Hepatocyte (in vitro differentiated cells): Measurements from ENCODE around the gene CARD9. TPM values are rescaled to one million over a fixed set of nuclear protein-coding genes. Genes with fewer than 3 reads are reported as not detected.

ENCODE experiments used
- DNase-seq: peaks from one replicate; pipeline ENCODE4 v3.0.0-alpha.2; 2016; ENCODE audit warnings: low spot score
- H2AFZ ChIP-seq: fragments of 200-600 bp; sonication (generic); 2 replicates; pipeline ENCODE4 v1.6.0; 2016; ENCODE audit warnings: antibody characterized with exemption, mild to moderate bottlenecking
- H3K27ac ChIP-seq: fragments of 200-600 bp; sonication (generic); 2 replicates; pipeline ENCODE4 v1.5.1; 2016; ENCODE audit warnings: mild to moderate bottlenecking
- H3K27me3 ChIP-seq: fragments of 200-600 bp; sonication (generic); 2 replicates; pipeline ENCODE4 v1.6.1; 2016
- H3K36me3 ChIP-seq: fragments of 200-600 bp; sonication (generic); replicated peaks from 2 replicates; pipeline ENCODE4 v1.5.1; 2016; ENCODE audit warnings: low read depth; ENCODE audit not compliant: insufficient read depth
- H3K4me1 ChIP-seq: fragments of 200-600 bp; sonication (generic); 2 replicates; pipeline ENCODE4 v1.5.1; 2016; ENCODE audit warnings: mild to moderate bottlenecking, moderate library complexity; ENCODE audit not compliant: insufficient read depth
- H3K4me2 ChIP-seq: fragments of 200-600 bp; sonication (generic); 2 replicates; pipeline ENCODE4 v1.6.0; 2016
- H3K4me3 ChIP-seq: fragments of 200-600 bp; sonication (generic); 2 replicates; pipeline ENCODE4 v1.5.1; 2016; ENCODE audit warnings: mild to moderate bottlenecking
- H3K79me2 ChIP-seq: fragments of 200-600 bp; sonication (generic); 2 replicates; pipeline ENCODE4 v1.6.0; 2017; ENCODE audit warnings: mild to moderate bottlenecking
- H3K9me2 ChIP-seq: fragments of 200-600 bp; sonication (generic); replicated peaks from 2 replicates; pipeline ENCODE4 v1.6.0; 2017; ENCODE audit warnings: mild to moderate bottlenecking; ENCODE audit not compliant: insufficient read depth
- H3K9me3 ChIP-seq: fragments of 200-600 bp; sonication (generic); 2 replicates; pipeline ENCODE4 v1.5.1; 2016; ENCODE audit warnings: low read depth, mild to moderate bottlenecking
- H4K20me1 ChIP-seq: fragments of 200-600 bp; sonication (generic); 2 replicates; pipeline ENCODE4 v1.6.0; 2016; ENCODE audit warnings: mild to moderate bottlenecking; ENCODE audit not compliant: insufficient read depth, poor library complexity, severe bottlenecking
- EZH2 ChIP-seq: fragments of 200-600 bp; sonication (generic); IDR thresholded peaks from 2 replicates; pipeline ENCODE4 v1.6.1; 2016; ENCODE audit warnings: antibody characterized with exemption, mild to moderate bottlenecking, borderline replicate concordance
- EZH2phosphoT487 ChIP-seq: fragments of 200-600 bp; sonication (generic); IDR thresholded peaks from one replicate; pipeline ENCODE4 v1.6.1; 2018; ENCODE audit warnings: antibody characterized with exemption, mild to moderate bottlenecking, low read depth, moderate library complexity; ENCODE audit not compliant: unreplicated experiment, severe bottlenecking
- WGBS: methylation state at CpG from one replicate; pipeline ENCODE4 v1.1.6; 2016; ENCODE audit warnings: low lambda C conversion rate; ENCODE audit errors: missing lambda C conversion rate; 5-methylcytosine and 5-hydroxymethylcytosine counted together
- polyA plus RNA-seq: library from polyadenylated mRNA; unstranded; fragments of >200 nt; fragmentation: Nextera tagmentation; extraction: Ambion mirVana; gene quantifications from 2 replicates; pipeline ENCODE4 v1.2.1, GENCODE V29; 2016
- total RNA-seq: library from RNA; depleted of rRNA; stranded (reverse); fragments of >200 nt; gene quantifications from 2 replicates; pipeline ENCODE4 v1.2.3, GENCODE V29; 2014
- TF ChIP-seq, protein P1 (sequence below): fragments of 200-600 bp; sonication (generic); IDR thresholded peaks from 2 replicates; pipeline ENCODE4 v1.5.1; 2016; ENCODE audit warnings: antibody characterized with exemption, mild to moderate bottlenecking; ENCODE audit not compliant: poor library complexity

The CARD9 gene
- total and polyA plus RNA-seq, 2 experiments from 2014 or later, result 0.80 to 1.5 TPM

DNA sequence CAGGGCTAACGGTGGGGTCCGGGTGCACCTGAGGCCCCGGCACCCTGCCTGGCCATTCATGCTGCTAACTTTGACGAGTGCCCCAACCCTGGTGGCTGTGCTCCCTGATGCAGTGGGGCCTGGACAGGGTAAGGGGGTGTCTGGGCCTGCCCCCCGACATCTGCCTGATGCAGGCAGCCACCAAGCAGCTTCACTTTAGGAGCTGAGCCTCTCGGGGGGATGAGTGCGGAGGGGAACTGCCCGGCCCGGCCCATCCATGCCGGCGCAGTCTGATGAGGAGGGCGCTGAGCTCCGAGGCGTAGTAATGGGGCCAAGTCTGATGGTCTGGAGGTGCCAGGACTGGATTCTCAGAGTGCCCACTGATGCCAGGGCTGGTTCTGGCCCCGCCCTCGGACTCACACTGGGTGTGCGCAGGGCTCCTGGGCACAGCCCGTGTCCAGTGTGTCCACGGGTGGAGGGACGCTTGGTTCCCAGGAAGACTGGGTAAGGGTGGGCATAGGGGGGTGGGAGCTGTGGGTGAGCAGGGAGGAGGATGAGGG is 26.5 kb downstream of the CARD9 start:
- Histone ChIP-seq H3K9me2 (no peaks in the 10 kb centered on the region), H3K79me2 (no peaks in the 10 kb centered on the region), H3K9me3 (no peaks in the 10 kb centered on the region), H3K36me3 (no peaks in the 10 kb centered on the region), H4K20me1 (no peaks in the 10 kb centered on the region), H3K27ac (no peak overlapping the region), H3K4me1 (peaks cover 25% of the 10 kb centered on the region), H3K27me3 (no peaks in the 10 kb centered on the region), H2AFZ (no peak overlapping the region), H3K4me2 (no peak overlapping the region), H3K4me3 (no peak overlapping the region)
- 97% methylated on average over 17 of the region's 20 CpGs for WGBS
- DNase-seq, result no peak
- TF ChIP-seq, protein P1, sequence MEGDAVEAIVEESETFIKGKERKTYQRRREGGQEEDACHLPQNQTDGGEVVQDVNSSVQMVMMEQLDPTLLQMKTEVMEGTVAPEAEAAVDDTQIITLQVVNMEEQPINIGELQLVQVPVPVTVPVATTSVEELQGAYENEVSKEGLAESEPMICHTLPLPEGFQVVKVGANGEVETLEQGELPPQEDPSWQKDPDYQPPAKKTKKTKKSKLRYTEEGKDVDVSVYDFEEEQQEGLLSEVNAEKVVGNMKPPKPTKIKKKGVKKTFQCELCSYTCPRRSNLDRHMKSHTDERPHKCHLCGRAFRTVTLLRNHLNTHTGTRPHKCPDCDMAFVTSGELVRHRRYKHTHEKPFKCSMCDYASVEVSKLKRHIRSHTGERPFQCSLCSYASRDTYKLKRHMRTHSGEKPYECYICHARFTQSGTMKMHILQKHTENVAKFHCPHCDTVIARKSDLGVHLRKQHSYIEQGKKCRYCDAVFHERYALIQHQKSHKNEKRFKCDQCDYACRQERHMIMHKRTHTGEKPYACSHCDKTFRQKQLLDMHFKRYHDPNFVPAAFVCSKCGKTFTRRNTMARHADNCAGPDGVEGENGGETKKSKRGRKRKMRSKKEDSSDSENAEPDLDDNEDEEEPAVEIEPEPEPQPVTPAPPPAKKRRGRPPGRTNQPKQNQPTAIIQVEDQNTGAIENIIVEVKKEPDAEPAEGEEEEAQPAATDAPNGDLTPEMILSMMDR, result no peak
- TF ChIP-seq EZH2phosphoT487 (no peak), EZH2 (no peak)

DNA sequence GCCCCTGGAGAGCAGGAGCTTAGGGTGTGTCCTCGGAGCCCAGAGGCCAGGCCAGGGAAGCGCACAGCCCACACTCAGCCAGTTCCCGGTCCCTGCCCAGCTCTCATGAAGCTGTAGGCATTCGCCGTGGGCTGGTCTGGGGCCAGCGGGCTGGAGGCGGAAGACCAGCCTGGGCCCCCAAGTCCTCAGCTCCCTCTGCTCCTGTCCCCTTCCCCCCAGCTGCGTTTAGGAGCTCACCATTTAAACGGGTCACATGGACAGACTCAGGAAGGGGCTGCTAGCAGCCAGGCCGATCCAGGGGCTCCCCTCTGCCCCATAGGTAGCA is 27.4 kb downstream of the CARD9 start:
- Histone ChIP-seq H3K36me3 (no peaks in the 10 kb centered on the region), H3K4me1 (peaks cover 27% of the 10 kb centered on the region), H3K4me2 (peak overlapping the region; percentile 31), H2AFZ (no peak overlapping the region), H3K9me3 (no peaks in the 10 kb centered on the region), H3K79me2 (no peaks in the 10 kb centered on the region), H3K4me3 (no peak overlapping the region), H3K27me3 (no peaks in the 10 kb centered on the region), H3K27ac (peak overlapping the region; percentile 58), H4K20me1 (no peaks in the 10 kb centered on the region), H3K9me2 (no peaks in the 10 kb centered on the region)
- TF ChIP-seq, protein P1, result no peak
- no peak for TF ChIP-seq EZH2phosphoT487
- no peak for TF ChIP-seq EZH2
- 68% methylated on average over 8 of the region's 10 CpGs for WGBS
- no peak for DNase-seq

DNA sequence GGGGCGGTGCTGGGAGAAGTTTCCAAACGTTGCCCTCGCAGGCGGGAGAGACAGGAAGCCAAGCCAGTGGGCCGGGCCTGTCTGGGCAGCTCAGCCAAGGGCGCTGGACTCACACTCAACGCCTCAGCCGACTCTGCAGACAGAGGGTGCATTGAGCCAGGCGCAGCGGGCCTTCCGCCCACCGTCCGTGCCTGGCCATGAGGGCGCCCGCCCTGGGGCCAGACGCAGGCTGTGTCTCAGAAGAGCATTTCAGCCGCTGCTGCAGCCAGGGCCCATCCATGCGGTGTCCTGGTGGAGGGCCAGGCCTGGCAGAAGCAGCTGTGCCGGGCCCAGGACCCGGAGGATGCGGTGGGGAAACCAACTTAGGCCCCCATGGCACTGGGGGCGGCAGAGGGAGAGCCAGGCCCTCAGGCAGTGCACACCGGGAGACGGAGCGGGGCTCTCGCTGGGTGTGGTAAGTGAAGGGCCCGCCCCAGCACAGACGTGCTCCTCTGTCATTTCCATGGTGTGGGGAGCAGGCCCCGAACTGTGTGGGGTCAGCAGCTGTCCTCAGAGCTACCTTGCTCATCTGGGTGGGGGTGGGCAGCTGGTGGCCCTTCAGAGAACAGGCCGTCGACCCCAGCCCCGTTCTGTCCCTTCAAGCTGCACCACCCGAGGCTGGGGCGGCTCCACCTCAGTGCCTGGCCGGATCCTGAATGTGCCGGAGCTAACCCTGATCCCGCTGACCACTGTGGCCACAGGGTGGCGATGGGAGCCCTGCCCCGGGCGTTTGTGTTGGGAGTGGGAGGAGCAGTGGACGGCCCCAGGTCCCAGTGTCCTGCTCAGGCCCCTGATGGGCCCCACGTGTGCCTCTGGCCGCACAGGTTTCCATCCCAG is 27.9 kb downstream of the CARD9 start:
- DNase-seq, result peak; percentile 83
- Histone ChIP-seq H3K27me3 (no peaks in the 10 kb centered on the region), H3K9me3 (no peaks in the 10 kb centered on the region), H3K79me2 (no peaks in the 10 kb centered on the region), H3K27ac (peak overlapping the region; percentile 58), H3K9me2 (no peaks in the 10 kb centered on the region), H4K20me1 (no peaks in the 10 kb centered on the region), H2AFZ (no peak overlapping the region), H3K4me3 (no peak overlapping the region), H3K4me2 (peak overlapping the region; percentile 31), H3K36me3 (no peaks in the 10 kb centered on the region), H3K4me1 (peaks cover 27% of the 10 kb centered on the region)
- TF ChIP-seq EZH2 (no peak), EZH2phosphoT487 (no peak)
- TF ChIP-seq, protein P1, result peak; percentile 44
- 66% methylated on average over 41 of the region's 43 CpGs for WGBS
